Umbilical cord (tissue), 2 donors: ENCODE results near the gene NEK3. TPM values are rescaled to one million over a fixed set of nuclear protein-coding genes. Genes with fewer than 3 reads are reported as not detected.
A peak's percentile ranks its signal among the peaks of the same experiment; 100 is the strongest.
"Not testable (repeated sequence)": the region's sequence is repeated elsewhere in the genome, so short reads cannot be mapped to it uniquely, and the experiment has no call there.

Experiments
- DNase-seq: peaks from one replicate; pipeline ENCODE4 v3.0.0-alpha.2; 2015; ENCODE audit warnings: low spot score
- total RNA-seq: library from RNA; depleted of rRNA; stranded (reverse); fragments of >200 nt; gene quantifications from one replicate; pipeline ENCODE4 v1.2.3, GENCODE V29; 2014; ENCODE audit warnings: low replicate concordance; ENCODE audit not compliant: insufficient read depth

Gene NEK3
- total RNA-seq, 1 donor from 2014 or later, result 13.7 TPM

GRCh38 chr13:52170828-52171391 is 11.5 kb upstream of the NEK3 start:
- DNase-seq, result not testable (repeated sequence)

- DNase-seq, result no peak
Observed at GRCh38 chr13:52169839-52170238, 10.4 kb upstream of the NEK3 start.

- no peak for DNase-seq
Observed at GRCh38 chr13:52165411-52165810, 6.0 kb upstream of the NEK3 start.

GRCh38 chr13:52164989-52165388 is 5.6 kb upstream of the NEK3 start:
- DNase-seq, result no peak

GRCh38 chr13:52163878-52164277 is 4.5 kb upstream of the NEK3 start:
- not testable (repeated sequence) for DNase-seq

DNA sequence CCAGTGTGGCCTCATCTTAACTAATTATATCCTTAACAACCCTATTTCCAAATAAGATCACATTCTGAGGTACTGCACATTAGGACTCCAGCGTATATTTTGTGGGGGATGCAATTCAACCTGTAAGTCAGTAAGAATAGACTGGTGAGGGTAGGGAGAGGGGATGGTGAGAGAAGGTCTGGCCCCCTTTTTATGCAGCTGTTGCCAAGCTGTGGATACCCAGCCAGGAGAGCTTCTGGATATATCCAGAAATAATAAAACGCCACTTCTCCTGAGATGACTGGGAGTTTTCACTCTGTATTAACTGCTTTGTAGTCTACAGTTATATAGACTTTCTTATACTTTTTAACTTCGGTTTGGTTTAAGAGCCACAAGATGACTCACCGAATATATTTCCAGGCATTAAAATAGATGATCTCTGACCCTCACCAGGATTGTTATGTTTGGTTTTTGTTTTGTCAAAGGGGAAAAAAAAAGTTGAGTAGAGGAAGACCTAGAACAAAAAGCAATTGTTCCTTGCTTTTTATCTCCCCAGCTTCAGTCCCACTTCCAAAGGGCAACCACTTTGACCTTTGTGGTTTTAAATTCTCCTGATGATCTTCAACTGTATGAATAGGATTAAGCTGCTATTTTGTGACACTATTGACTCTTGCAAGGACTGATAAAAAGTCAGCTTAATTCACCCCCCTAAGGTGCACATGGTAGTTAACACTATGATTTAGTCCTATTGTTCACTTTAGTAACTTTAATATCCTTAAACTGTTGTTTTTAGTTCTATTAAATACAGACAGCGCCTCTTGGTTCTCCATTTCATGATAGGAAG is 3.1 kb upstream of the NEK3 start:
- DNase-seq, result no peak

GRCh38 chr13:52161181-52161646 is 1.8 kb upstream of the NEK3 start:
- no peak for DNase-seq

GRCh38 chr13:52160506-52160905 is 1.1 kb upstream of the NEK3 start:
- no peak for DNase-seq

- DNase-seq, result no peak
Observed at GRCh38 chr13:52160053-52160452, 656 bp upstream of the NEK3 start.

DNA sequence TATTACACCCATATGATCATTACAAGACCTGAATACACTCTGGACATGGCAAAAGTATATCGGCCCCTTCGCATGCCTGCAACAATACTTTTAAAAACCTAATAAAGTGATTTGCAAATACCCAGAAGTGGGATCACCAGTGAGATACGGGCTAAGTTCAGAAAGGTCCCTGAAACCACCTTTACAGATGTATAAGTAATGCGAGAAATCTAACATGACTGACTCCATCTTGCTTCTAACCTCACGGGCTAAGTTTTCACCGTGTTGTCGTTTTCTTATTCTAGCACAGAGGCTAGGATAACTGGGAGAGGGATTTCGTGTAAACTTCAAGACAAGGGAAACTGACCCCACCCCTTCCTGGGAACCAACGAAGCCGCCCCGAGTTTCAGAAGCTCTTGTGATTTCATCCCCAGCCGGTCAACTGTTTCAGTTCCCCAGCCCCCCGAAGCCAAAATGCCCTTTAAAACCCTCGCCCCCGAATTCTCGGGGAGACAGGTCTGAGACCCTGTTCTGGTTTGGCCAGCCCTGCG is 703 bp downstream of the NEK3 start:
- peak; percentile 69 for DNase-seq

GRCh38 chr13:52156724-52157261 is 2.6 kb downstream of the NEK3 start:
- DNase-seq, result peak; percentile 74

DNA sequence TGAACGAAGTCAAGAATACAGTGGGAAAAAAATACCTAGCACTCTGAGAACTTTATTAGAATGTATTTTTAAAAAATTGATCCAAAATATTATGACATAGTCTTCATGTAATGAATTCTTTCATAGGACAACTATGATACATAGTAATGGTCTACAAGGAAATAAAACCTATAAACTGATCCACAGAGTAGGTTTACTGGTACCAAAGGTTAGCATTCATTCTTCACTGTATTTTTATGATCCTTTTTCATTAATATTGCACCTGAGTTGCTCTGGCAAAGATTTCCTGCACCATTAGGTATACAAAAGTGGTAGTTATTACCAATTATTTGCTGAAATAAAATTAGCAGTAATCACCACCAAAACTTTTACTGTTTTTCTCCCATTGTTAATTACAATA is 4.2 kb downstream of the NEK3 start:
- no peak for DNase-seq

DNA sequence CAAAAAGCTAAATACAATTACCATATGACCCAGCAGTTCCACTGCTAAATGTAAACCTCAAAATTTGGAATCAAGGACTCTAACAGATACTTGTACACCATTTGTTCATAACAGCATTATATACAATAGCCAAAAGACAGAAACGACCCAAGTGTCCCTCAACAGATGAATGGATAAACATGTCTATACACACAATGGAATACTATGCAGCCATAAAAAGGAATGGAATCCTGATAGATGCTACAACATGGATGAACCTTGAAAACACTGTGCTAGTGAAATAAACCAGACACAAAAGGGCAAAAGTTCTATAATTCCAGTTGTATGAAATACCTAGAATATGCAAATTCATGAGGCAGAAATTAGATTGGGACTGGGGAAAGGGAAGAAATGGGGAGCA is 12.2 kb downstream of the NEK3 start:
- DNase-seq, result no peak

DNA sequence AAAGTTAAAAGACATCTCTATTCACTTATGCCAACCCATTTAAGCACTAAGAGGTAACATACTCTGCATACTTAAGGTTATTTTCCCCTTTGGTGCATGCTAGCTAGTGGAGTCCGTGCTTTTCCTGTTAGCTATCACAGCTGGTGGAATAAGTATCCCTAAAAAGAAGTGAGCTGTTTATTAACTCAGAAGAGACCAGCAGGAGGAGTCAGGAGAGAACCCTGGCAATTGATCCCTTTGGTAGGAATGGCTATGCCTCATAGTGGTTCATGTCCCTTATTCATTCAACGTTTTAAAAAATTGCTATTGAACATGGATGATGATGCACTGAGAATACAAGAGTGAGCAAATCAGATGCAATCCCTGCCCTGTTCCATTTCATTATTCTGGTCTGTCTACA is 18.1 kb downstream of the NEK3 start:
- no peak for DNase-seq

GRCh38 chr13:52137489-52137888 is 21.9 kb downstream of the NEK3 start:
- no peak for DNase-seq

DNA sequence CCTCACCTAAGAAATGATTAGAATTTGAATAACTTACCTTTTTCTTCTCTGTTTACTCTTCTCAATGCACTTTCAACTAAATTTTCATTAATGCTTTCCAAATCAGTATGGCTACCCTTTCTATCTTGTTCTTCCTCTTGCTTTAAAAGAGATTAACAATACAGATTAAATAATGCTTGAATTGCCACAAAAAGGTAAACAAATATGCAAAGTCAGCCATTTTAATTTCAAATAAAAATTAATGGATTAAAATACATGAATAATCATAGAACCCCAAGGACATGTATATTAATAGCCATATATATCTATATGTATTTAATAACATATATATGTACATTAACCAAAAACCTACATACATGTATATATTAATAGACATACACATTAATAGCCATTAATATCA is 22.6 kb downstream of the NEK3 start:
- no peak for DNase-seq

- DNase-seq, result no peak
Observed at GRCh38 chr13:52130641-52131040, 28.8 kb downstream of the NEK3 start.

DNA sequence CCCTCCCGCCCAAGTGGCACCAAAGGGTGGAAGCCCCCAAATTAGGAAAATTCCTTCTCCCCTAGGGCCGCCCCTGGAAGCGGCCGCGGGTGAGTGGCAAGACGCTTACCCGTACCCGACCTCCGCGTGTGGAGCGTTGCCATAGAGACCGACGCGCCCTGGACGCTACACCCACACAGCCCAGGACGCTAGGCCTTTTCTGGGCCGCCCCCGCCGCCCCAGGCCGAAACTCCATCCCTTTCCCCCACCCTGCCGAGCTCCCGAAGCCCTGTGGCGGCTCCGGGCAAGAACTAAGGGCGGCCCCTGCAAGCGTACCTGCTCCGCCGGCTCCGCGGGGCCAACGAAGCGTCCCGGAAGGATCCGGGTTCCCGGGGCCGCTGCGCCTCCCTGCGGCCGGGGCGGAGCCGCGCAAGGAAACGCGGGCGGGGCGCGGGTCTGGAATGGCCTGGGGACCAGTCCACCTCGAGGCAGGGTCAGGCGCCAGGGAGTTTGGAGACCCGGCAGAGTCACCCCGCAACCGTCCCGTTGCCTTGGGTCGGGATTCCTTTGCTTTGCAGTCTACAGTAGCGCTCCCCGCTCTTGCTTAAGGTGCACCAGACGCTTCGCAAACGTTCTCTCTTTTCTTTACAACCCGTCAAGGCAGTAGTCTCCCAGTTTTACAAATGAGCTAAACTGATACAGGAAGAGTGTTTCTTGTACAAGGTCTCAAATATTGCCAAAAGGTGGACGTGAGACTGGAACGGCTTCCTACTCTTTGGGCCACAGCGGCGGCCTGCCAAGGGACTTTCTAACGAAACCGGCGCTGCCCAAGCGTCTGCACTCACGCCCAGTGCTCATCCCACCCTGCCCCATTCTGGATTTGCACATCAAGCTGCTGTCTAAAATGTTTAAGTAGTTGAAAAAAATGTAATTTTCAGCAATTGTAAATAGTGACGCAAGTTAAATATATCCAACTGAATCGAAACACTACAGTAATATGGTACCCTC is 30.4 kb downstream of the NEK3 start, which contains the start of gene NEK5:
Gene NEK5, minus strand, starts transcription at position 360 of the 987 bp plus-strand sequence. CDS start 1,591 bp downstream, outside the sequence.
- peak; percentile 78 for DNase-seq

GRCh38 chr13:52127783-52128702 is 31.4 kb downstream of the NEK3 start:
- peak; percentile 89 for DNase-seq

DNA sequence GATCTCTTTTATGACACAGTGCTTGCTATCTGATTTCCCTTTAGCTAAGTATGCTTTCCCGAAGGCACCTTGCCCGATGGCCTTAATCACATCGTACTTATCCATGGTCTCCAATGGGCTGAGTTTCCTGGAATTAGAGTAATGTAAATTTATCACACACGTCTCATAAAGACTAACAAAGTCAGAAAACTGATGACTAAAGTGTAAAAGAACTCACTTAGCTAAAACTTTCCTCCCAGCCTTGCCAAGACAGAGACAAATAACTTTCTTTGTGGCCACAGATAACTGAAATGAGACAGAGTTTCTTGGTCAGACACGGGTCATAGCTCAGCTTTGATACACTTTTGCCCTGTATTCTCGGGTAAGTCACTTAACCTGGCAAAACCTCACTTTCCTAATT is 32.0 kb downstream of the NEK3 start:
- DNase-seq, result no peak
